IPS-NIHi7 (cell line): ENCODE results near the gene THRB.

ENCODE experiments used
- DNase-seq: peaks from one replicate; pipeline ENCODE4 v3.0.0; 2012; ENCODE audit warnings: mixed read lengths; ENCODE audit errors: extremely low spot score

The THRB gene

GRCh38 chr3:24227635-24228034, 267.0 kb downstream of the THRB start:
- DNase-seq: no peak

- DNase-seq: no peak
These were observed 268.3 kb downstream of the THRB start for GRCh38 chr3:24226397-24226796.

GRCh38 chr3:24225385-24225950, 269.2 kb downstream of the THRB start:
- DNase-seq: no peak

GRCh38 chr3:24224666-24225384, 269.8 kb downstream of the THRB start:
- DNase-seq: no peak

- DNase-seq: no peak
These were observed 272.4 kb downstream of the THRB start for GRCh38 chr3:24222165-24222805.

GRCh38 chr3:24220859-24221657, 273.6 kb downstream of the THRB start:
- DNase-seq: peak; percentile 39

GRCh38 chr3:24215502-24215901, 279.1 kb downstream of the THRB start:
- DNase-seq: no peak

GRCh38 chr3:24211381-24211780, 283.3 kb downstream of the THRB start:
- DNase-seq: no peak

- DNase-seq: no peak
These were observed 292.6 kb downstream of the THRB start for GRCh38 chr3:24202071-24202470.

- DNase-seq: no peak
These were observed 293.3 kb downstream of the THRB start for GRCh38 chr3:24201301-24201700.

GRCh38 chr3:24199775-24200247, 294.8 kb downstream of the THRB start:
- DNase-seq: no peak

GRCh38 chr3:24199300-24199699, 295.4 kb downstream of the THRB start:
- no peak for DNase-seq

GRCh38 chr3:24198728-24199127, 295.9 kb downstream of the THRB start:
- no peak for DNase-seq

GRCh38 chr3:24197809-24198208, 296.8 kb downstream of the THRB start:
- peak; percentile 73 for DNase-seq

GRCh38 chr3:24196526-24196925, 298.1 kb downstream of the THRB start:
- DNase-seq: no peak

- no peak for DNase-seq
These were observed 299.0 kb downstream of the THRB start for GRCh38 chr3:24195504-24196230.

GRCh38 chr3:24192469-24193056, 302.1 kb downstream of the THRB start:
- DNase-seq: no peak

GRCh38 chr3:24191801-24192403, 302.7 kb downstream of the THRB start:
- DNase-seq: no peak

GRCh38 chr3:24190256-24190655, 304.4 kb downstream of the THRB start:
- DNase-seq: no peak

- peak; percentile 67 for DNase-seq
These were observed 308.8 kb downstream of the THRB start for GRCh38 chr3:24185738-24186384.
